Right lobe of liver (tissue), 4 donors: Measurements from ENCODE around the gene PFDN5.

ENCODE experiments used
- POLR2A ChIP-seq: fragments of 450-650 bp; IDR thresholded peaks from one replicate; pipeline ENCODE4 v1.6.1; 2017; ENCODE audit warnings: antibody characterized with exemption, mild to moderate bottlenecking
- TF ChIP-seq, protein P1 (sequence below), 4 donors: fragments of 200-600 bp in 3 of 4; fragments of 450-650 bp in 1 of 4; IDR thresholded peaks; one replicate each; pipeline versions ENCODE4 v1.5.1 to v1.8.0; 2016 to 2022; ENCODE audit warnings: antibody characterized with exemption in 4 of 4, mild to moderate bottlenecking in 2 of 4
- donor health status: DM: no; HTN: no; CAD: no.
- donor health status: DM: no; HTN: no; CAD: no.
- donor health status: DM: no; HTN: yes; CAD: no.

DNA sequence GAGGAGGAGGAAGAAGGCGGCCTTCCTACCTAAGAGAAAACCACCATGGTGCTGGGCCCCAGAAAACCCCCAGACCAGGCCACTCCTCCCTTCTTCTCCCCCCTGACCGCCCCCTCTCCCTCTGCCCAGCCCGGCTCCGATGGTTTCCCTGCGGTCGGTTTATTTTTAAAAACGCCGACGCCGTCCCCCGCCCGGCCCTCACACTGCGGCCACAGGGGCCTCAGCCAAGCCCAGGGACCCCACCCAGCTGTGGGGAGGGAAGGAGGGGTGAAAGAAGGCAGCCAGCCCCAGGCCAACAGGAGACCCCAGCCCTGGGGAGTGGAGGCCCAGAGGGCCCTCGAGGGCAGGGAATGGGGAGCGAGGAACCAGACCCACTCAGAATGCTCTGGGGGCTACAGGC, 37.4 kb downstream of the PFDN5 start:
- no peak for TF ChIP-seq POLR2A
- TF ChIP-seq, protein P1, sequence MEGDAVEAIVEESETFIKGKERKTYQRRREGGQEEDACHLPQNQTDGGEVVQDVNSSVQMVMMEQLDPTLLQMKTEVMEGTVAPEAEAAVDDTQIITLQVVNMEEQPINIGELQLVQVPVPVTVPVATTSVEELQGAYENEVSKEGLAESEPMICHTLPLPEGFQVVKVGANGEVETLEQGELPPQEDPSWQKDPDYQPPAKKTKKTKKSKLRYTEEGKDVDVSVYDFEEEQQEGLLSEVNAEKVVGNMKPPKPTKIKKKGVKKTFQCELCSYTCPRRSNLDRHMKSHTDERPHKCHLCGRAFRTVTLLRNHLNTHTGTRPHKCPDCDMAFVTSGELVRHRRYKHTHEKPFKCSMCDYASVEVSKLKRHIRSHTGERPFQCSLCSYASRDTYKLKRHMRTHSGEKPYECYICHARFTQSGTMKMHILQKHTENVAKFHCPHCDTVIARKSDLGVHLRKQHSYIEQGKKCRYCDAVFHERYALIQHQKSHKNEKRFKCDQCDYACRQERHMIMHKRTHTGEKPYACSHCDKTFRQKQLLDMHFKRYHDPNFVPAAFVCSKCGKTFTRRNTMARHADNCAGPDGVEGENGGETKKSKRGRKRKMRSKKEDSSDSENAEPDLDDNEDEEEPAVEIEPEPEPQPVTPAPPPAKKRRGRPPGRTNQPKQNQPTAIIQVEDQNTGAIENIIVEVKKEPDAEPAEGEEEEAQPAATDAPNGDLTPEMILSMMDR (IDR thresholded peaks at IDR 0.05): no peak
